ENCODE measurements around the gene PPCS.

The PPCS gene

DNA sequence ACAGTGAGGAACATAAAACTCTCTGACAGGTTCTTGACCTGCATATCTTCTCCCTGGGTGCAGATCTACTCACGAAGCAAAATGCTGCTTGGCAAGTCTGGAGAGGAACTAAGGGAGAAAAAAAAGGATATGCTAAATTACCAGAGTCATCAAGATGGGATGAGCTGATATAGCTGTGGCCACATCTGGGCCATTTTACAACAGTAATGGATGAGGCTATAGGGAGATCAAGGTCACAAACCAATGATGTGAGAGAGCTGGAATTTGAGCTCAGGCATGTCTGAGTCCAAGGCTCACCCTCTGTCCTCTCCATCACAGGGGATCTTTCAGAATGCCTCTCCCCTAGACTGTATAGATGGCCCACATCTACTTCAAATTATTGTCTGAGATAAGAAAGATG, 26.7 kb upstream of the PPCS start:
- Histone ChIP-seq H3K27ac (ENCODE audit: low read length) (no peak overlapping the region), H3K4me3 (ENCODE audit: low read depth in 1 of 2, low read length in 2 of 2) (no peak overlapping the region), H3K4me2 (ENCODE audit: insufficient read depth, low read length) (no peak overlapping the region), H2AFZ (ENCODE audit: low read depth, low read length) (no peak overlapping the region), H3K27me3 (ENCODE audit: insufficient read depth, low read length, poor library complexity) (no peaks in the 10 kb centered on the region), H3K79me2 (ENCODE audit: insufficient read depth, low read length) (no peaks in the 10 kb centered on the region), H3K4me1 (ENCODE audit: insufficient read depth, low read length) (no peaks in the 10 kb centered on the region), H4K20me1 (ENCODE audit: insufficient read depth, low read length) (no peaks in the 10 kb centered on the region), H3K9me3 (ENCODE audit: insufficient read depth, low read length, severe bottlenecking) (no peaks in the 10 kb centered on the region), H3K36me3 (ENCODE audit: insufficient read depth, low read length) (no peaks in the 10 kb centered on the region), H3K9ac (ENCODE audit: low read depth, low read length) (no peak overlapping the region)
- ATAC-seq (ENCODE audit: insufficient read depth, low read depth): no peak
- no peak for DNase-seq
- TF ChIP-seq, protein P1, sequence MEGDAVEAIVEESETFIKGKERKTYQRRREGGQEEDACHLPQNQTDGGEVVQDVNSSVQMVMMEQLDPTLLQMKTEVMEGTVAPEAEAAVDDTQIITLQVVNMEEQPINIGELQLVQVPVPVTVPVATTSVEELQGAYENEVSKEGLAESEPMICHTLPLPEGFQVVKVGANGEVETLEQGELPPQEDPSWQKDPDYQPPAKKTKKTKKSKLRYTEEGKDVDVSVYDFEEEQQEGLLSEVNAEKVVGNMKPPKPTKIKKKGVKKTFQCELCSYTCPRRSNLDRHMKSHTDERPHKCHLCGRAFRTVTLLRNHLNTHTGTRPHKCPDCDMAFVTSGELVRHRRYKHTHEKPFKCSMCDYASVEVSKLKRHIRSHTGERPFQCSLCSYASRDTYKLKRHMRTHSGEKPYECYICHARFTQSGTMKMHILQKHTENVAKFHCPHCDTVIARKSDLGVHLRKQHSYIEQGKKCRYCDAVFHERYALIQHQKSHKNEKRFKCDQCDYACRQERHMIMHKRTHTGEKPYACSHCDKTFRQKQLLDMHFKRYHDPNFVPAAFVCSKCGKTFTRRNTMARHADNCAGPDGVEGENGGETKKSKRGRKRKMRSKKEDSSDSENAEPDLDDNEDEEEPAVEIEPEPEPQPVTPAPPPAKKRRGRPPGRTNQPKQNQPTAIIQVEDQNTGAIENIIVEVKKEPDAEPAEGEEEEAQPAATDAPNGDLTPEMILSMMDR (IDR thresholded peaks at IDR 0.05; ENCODE audit: borderline replicate concordance, extremely low read depth, low read length, poor library complexity, severe bottlenecking): no peak
- TF ChIP-seq EZH2 (IDR thresholded peaks at IDR 0.05; ENCODE audit: borderline replicate concordance, low read depth, low read length, severe bottlenecking): no peak

GRCh38 chr1:42430286-42431135, 25.8 kb upstream of the PPCS start:
- Histone ChIP-seq H3K27ac (ENCODE audit: low read length) (no peak overlapping the region), H3K27me3 (ENCODE audit: insufficient read depth, low read length, poor library complexity) (no peaks in the 10 kb centered on the region), H3K36me3 (ENCODE audit: insufficient read depth, low read length) (no peaks in the 10 kb centered on the region), H3K4me3 (ENCODE audit: low read depth in 1 of 2, low read length in 2 of 2) (no peak overlapping the region), H4K20me1 (ENCODE audit: insufficient read depth, low read length) (no peaks in the 10 kb centered on the region), H3K9me3 (ENCODE audit: insufficient read depth, low read length, severe bottlenecking) (no peaks in the 10 kb centered on the region), H3K9ac (ENCODE audit: low read depth, low read length) (no peak overlapping the region), H3K4me1 (ENCODE audit: insufficient read depth, low read length) (no peaks in the 10 kb centered on the region), H3K4me2 (ENCODE audit: insufficient read depth, low read length) (no peak overlapping the region), H2AFZ (ENCODE audit: low read depth, low read length) (no peak overlapping the region), H3K79me2 (ENCODE audit: insufficient read depth, low read length) (no peaks in the 10 kb centered on the region)
- ATAC-seq (ENCODE audit: insufficient read depth, low read depth) (no peak), DNase-seq (no peak)
- TF ChIP-seq, protein P1 (IDR thresholded peaks at IDR 0.05; ENCODE audit: borderline replicate concordance, extremely low read depth, low read length, poor library complexity, severe bottlenecking): no peak
- no peak for TF ChIP-seq EZH2 (IDR thresholded peaks at IDR 0.05; ENCODE audit: borderline replicate concordance, low read depth, low read length, severe bottlenecking)

DNA sequence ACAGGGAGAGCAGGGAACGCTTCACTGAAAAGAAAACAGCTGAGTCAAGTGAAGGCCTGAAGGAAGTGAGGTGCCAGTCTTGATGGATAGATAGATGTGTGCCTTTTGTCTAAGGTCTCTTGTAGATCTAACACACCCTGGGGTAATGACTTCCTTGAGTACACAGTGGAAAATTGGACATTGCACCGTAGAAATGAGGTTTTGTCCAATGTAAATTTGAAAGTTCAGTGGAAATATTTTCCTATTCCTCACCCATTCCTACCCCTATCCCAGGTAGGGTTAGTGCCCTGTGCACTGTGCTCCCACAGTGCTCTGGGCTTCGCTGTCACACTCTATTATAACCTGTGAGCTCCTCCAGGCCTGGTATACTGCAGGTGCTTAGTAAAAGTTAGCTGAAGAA, 24.8 kb upstream of the PPCS start:
- no peak overlapping the region for H2AFZ ChIP-seq (ENCODE audit: low read depth, low read length)

More for the DNA sequence above, 24.8 kb upstream of the PPCS start:
- H3K4me3 ChIP-seq (ENCODE audit: low read depth in 1 of 2, low read length in 2 of 2): no peak overlapping the region
- no peaks in the 10 kb centered on the region for H3K36me3 ChIP-seq (ENCODE audit: insufficient read depth, low read length)
- TF ChIP-seq EZH2 (IDR thresholded peaks at IDR 0.05; ENCODE audit: borderline replicate concordance, low read depth, low read length, severe bottlenecking): no peak
- TF ChIP-seq, protein P1 (IDR thresholded peaks at IDR 0.05; ENCODE audit: borderline replicate concordance, extremely low read depth, low read length, poor library complexity, severe bottlenecking): no peak
- no peaks in the 10 kb centered on the region for H3K79me2 ChIP-seq (ENCODE audit: insufficient read depth, low read length)
- H3K4me1 ChIP-seq (ENCODE audit: insufficient read depth, low read length): no peaks in the 10 kb centered on the region
- no peak overlapping the region for H3K27ac ChIP-seq (ENCODE audit: low read length)
- no peak for DNase-seq
- no peak for ATAC-seq (ENCODE audit: insufficient read depth, low read depth)
- no peak overlapping the region for H3K9ac ChIP-seq (ENCODE audit: low read depth, low read length)
- H3K27me3 ChIP-seq (ENCODE audit: insufficient read depth, low read length, poor library complexity): no peaks in the 10 kb centered on the region
- no peaks in the 10 kb centered on the region for H3K9me3 ChIP-seq (ENCODE audit: insufficient read depth, low read length, severe bottlenecking)
- no peaks in the 10 kb centered on the region for H4K20me1 ChIP-seq (ENCODE audit: insufficient read depth, low read length)
- H3K4me2 ChIP-seq (ENCODE audit: insufficient read depth, low read length): no peak overlapping the region

All from DND-41 (cell line).